GM21737 (cell line): Measurements from ENCODE around the gene IDE.
"Not testable (repeated sequence)": the region's sequence is repeated elsewhere in the genome, so short reads cannot be mapped to it uniquely, and the experiment has no call there.

Experiments used
- ATAC-seq: cut with Tn5 transposase; IDR thresholded peaks from one replicate; pipeline ENCODE4 v1.9.1; 2021; ENCODE audit warnings: mild to moderate bottlenecking, moderate library complexity; ENCODE audit not compliant: unreplicated experiment

The IDE gene

DNA sequence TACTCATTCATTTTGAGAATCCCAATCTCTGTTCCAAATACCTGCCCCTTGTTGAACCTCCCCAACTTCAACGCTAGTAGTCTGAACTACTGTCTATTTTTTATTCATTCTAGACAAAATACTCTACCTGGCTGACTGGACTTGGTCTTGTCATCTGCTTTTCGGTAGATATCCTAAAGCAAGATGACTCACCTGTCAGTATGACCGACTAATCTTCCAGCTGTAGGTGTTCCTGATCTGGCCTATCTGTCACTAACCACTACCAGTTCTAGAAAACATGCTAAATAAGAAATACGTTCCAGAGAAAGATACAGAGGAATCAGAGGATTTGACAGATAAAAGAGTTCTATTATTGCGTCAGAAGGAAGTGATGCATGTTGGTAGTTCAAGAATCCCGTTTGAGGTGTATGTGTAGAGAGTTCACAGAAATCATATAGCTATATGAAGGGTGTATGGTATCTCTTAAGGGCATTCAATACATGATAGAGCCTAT lies 81.1 kb downstream of the IDE start:
- no peak for ATAC-seq

DNA sequence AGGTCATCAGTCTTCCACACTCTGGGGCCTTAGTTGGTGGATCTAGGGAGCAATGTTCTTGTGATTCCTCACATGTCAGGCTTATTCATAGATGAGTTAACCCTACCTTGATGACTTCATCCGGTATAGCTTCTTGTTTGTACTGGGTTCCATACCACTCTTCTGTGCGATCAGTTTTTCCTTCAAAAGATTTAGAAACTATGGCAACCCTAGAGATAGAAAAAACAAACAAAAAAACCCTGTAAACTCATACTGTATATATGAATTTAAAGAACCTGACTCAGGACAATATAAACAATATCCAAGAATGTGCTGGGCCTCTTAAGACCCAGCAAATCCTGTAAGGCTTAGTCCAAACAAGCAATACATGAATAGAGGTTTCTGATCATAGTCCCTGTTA lies 83.5 kb downstream of the IDE start:
- ATAC-seq = no peak

DNA sequence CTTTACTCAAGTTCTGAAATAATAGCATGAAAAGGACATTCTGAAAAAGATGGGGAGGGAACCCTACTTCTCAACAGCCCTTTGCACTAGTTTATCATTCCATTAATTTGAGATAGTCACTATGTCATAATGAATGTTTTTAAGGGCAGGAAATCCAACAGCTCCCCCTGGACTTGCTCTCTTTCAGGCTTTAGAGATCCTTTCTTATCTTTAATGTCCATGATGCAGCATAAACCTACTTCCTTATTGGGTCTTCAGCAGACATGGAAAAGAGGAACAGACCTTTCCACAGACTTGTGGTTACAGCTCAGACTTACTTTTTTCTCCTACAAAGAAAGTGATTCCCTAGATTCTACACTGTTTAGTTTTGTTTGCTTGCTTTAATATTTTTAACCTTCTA lies 87.3 kb downstream of the IDE start:
- no peak for ATAC-seq

DNA sequence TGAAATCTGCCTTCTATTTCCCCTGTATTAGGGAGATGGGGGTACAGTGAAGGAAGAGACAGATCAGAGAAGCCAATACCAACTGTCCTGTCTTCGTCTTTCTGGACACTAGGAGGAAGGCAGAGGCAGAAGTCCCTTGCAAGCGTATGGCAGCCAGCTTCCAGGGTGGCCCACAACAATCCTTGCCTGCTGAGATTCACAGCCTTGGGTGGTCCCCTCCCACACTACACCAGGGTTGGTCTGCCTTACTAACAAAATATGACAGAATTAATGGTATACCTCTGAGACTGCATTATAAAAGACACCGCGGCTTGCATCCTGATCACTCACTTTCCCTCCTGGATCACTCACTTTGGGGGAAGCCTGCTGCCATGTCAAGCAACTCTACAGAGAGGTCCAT lies 90.4 kb downstream of the IDE start:
- no peak for ATAC-seq

DNA sequence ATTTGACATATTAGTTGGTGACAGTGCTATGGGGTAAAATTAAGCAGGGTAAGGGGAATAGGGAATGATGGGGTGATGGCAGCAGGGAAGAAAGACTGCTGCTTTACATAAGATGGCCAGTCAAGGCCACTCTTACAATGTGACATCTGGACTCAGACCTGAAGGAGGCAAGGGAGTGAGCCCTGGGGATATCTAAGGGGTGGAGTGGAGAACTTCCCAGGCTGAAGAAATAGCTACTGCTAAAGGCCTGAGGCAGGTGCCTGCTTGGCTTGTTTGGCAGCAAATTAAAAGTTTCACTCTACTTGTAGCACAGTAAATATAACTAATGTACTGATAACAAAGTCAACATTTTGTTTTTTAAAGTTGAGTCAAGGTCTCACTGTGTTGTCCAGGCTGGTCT lies 93.5 kb downstream of the IDE start:
- ATAC-seq = no peak

DNA sequence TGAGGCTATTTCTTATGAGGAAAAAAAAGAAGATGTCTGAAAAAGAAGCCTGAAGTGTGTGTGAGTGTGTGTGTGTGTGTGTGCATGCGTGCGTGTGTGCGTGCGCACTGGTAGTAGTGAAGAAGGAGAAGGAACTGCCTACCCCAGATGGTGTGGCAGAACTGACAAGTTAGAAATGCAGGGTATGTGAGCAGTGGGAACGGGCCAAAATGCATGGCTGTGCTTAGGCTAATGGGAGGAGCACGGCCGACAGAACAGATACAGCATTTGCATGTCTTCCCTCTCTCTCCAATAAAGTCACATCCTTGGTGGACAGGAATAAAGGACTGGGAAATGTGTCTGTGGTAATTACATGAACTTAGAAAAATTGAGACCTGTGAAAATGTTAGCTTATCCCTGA lies 94.3 kb downstream of the IDE start:
- no peak for ATAC-seq

DNA sequence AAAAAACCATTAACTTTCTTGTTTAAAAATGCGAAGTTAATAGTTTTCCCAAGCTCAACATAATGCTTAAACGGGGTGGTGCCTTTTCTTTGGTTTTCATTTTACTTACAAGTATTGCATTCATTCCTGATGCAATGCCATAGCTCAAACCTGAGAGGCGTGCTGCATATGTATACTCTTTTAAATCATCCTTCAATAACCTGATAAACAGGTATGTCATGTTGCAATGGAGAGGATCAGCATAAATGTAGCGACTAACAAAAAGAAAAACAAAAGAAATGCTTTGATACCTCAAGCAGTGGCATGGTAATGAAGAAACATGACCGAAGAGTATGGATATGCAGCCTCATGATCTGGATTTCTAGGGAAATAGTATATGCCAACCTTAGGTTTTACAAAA lies 95.4 kb downstream of the IDE start:
- no peak for ATAC-seq

DNA sequence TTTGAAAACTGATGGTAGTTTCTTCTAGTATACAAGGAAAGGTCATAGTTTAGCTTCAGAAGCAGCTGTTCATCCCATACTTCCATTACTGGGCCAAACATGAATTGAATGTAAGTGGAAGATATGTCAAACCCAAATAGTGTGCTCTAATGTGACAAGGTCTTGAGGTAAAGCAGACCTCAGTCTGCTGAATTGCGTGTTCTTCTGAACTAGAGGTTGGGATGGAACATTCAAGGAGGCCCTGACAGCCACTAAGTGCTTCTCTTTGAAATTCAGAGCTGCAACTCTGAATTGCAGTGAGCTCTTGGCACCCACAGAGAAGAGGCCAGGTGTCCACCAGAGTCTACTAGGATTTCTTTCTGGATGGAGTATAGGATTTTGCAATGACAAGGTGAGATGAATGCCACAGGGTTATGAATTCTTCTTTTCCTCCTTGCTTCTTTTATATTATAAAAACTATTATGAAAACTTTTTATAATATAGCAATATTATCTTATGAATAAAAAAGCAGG lies 98.5 kb downstream of the IDE start:
- ATAC-seq = no peak

DNA sequence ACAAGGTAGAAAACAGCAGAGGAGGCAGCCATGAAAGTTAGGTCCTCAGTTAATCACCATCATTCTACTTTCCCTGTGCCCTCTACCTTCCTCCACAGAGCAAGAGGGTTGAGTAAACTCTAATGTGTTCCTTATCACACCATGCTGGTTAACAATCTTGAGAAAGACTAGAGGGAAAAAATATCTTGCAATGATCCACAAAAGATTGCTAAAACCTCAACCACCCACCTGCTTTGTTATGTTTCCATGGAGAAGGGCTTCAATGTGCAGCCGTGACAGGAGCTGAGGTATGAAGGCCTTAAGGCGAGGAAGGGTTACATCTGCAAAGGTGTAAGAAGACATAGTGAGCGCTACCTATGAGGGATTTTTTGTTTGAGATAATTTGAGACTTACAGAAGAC lies 103.9 kb downstream of the IDE start:
- ATAC-seq = no peak

DNA sequence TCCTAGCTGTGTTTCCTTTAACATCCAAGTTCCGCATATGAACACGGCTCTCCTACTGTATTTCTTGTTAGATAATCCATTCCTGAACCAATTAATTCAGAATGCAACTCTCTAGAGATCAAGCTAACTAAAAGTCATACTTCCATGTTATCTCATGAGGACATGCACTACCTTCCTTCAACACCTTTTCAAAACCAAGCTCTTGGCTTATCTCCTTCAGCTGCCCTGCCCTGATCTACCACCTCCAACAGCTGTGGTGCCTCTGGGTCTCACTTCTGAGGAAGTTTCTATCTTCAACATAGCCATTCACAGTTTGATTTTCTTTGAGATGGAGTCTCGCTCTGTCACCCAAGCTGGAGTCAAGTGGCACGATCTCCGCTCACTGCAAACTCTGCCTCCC lies 109.5 kb downstream of the IDE start:
- no peak for ATAC-seq

DNA sequence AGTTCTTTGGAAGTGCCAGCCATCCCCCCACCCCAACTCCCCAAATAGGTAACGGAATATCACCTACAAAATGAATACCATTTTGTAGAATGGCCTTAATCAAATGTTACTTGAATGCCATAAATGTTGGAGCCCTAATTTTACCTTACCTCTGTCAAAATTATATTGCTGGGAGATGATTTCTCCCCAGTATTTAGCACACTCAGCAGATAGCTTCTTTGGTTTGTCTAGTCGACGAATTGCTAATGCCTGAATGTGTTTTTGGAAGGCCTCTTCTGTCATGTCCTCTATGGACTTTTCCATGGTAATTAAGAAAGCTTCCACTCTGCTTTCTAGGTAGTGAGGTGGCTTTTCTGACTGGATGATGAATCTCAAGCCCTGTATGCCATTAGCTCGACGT lies 110.3 kb downstream of the IDE start:
- no peak for ATAC-seq

DNA sequence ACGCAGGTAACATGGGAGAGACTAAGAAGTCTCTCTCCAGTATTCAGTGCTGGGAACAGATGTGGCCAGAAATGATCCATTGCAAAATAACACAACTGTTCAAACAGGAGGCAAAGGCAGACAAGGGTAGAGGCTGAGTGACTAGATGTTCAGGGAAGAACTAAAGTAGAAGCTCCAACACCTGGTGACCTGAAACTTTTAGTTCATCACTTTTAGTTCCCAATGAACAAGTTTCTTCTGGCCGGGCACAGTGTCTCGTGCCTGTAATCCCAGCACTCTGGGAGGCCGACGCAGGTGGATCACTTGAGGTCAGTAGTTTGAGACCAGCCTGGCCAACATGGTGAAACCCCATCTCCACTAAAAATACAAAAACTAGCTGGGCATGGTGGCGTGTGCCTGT lies 118.9 kb downstream of the IDE start:
- ATAC-seq = not testable (repeated sequence)

DNA sequence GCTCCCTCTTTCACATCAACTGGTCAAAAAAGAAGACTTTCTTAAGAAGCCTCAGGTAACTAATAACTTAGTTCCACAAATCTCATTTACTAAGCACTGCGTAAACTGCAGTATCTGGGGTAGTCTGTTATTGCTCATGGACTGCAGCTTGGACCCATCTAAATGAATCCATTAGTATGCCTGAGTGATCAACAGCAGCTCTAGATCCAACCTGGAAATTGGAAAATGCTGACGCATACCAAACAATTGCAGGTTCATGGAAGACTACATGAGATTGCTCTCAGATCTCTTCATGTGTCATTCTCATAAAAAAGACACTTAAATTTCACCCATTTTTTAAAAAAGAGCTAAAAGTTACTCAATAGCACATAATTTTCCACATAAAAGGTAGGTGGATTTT lies 121.6 kb downstream of the IDE start:
- ATAC-seq = no peak

DNA sequence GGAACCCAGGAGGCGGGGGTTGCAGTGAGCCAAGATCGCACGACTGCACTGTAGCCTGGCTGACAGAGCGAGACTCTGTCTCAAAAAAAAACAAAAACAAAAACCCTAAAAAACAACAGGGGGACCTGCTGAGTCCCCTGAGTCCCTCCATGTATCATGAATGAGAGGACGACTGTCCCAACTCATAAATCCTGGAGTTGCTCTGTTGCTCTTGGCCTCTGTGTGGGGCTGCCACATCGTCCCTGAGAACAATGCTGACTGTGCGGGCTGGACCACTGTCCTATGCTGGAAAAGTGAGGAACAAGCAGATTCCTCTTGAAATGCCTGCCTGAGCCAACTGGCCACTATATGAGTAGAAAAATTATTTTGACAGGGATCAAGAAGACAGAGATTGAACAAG lies 122.5 kb downstream of the IDE start:
- no peak for ATAC-seq

DNA sequence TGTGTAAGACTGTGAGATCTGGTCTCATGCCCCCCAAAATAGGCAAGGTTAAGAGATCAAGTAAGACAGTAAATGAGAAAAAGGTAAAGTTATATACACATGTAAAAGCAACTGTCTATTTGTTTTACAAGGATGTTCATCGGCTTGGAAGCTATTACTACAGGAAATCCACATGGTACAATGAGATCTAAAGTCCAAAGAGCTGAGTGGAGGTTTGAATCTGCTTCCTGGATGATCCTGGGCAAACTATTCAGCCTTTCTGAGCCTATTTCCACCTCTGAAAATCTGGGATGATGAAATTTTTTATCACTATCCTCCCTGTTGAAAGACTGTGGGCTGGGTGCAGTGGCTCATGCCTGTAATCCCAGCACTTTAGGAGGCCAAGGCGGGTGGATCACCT lies 123.0 kb downstream of the IDE start:
- no peak for ATAC-seq

DNA sequence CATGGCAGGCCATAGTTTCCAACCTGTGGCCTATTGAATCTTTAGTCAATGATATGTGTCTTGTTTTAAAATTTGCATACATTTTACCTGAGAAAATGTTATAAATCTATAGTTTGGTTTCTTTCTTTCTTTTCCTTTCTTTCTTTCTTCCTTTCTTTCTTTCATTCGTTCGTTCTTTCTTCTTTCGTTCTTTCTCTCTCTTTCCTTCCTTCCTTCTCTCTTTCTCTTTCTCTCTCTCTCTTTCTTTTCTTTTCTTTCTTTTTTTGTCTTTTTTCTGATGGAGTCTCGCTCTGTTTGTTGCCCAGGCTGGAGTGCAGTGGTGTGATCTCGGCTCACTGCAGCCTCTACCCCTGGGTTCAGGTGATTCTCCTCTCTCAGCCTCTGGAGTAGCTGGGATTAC lies 133.3 kb downstream of the IDE start:
- no peak for ATAC-seq

DNA sequence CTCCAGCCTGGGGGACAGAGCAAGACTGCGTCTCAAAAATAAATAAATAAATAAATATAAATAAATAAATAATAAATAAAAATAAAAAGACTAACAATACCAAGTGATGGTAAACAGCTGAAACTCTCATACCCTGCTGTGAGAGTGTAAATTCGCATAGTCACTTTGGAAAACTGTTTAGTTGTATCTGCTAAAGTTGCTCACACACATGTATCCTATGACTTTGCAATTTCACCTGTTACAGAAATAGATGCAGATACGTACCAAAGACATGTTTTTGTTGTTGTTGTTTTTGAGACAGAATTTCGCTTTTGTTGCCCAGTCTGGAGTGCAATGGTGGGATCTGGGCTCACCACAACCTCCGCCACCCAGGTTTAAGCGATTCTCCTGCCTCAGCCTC lies 135.7 kb downstream of the IDE start:
- ATAC-seq = no peak

DNA sequence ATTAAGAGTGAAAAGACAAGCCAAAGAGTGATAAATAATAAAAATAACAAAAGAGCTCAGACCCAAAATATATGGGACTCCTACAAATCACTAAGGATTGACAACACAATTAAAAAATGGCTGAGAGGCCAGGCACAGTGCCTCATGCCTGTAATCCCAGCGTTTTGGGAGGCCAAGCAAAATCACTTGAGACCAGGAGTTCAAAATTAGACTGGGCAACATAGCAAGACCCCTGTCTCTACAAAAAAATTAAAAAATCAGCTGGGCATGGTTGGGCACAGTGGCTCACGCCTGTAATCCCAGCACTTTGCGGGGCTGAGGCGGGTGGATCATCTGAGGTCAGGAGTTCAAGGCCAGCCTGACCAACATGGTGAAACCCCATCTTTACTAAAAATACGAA lies 137.3 kb downstream of the IDE start:
- no peak for ATAC-seq

DNA sequence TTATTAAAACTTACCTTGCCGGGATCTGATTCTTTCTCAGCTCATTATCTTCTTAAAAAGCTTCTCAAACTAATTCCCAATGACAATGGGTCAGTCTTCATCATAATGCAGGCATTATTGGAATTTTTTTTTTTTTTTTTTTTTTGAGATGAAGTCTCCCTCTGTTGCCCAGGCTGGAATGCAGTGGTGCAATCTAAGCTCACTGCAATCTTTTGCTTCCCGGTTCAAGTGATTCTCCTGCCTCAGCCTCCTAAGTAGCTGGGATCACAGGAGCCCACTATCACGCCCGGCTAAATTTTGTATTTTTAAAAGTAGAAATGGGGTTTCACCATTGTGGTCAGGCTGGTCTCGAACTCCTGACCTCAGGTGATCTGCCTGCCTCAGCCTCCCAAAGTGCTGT lies 137.8 kb downstream of the IDE start:
- ATAC-seq = not testable (repeated sequence)

DNA sequence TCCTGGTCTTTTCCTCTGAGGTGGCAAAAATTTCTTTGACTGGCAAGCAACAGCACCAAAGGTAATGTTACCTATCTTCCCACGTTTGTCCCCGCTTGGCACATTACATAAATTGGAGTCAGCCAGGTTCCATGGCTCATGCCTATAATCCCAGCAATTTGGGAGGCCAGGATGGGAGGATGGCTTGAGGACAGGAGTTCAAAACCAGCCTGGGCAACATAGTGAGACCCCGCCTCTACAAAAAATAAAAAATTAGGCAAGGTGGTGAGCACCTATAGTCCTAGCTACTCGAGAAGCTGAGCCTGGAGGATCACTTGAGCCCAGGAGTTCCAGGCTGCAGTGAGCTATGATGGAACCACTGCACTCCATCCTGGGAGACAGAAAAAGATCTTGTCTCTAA lies 139.5 kb downstream of the IDE start:
- ATAC-seq = no peak

DNA sequence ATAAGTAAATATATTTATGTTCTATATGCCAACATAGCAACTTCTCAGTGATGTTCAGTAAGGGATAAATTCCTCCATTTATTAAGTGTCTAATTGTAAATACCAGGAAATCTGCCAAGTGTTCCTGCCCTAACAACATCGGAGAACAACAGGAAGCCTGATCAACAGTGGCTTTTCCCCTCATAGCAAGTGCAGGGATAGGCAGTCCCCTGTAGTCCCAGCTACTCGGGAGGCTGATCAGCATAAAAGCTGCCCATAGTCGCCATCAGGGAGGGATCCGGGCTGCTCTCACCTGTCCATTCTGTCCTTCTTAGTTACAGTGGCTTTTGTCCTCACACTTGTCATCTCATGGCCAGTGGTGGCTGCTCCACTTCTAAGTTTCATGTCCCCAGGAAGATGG lies 141.3 kb downstream of the IDE start:
- ATAC-seq = no peak

DNA sequence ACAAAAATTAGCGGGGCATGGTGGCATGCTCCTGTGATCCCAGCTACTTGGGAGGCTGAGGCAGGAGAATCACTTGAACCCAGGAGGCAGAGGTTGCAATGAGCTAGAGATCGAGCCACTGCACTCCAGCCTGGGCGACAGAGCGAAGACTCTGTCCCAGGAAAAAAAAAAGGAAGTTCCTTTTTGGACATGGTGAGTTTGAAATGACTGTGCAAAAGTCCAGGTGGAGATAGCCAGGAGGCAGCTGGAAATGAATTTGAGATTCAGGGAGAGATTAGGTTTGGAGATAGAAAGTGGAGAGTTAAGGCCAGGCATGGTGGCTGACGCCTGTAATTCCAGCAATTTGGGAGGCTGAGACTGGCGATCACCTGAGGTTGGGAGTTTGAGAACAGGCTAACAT lies 143.8 kb downstream of the IDE start:
- no peak for ATAC-seq

DNA sequence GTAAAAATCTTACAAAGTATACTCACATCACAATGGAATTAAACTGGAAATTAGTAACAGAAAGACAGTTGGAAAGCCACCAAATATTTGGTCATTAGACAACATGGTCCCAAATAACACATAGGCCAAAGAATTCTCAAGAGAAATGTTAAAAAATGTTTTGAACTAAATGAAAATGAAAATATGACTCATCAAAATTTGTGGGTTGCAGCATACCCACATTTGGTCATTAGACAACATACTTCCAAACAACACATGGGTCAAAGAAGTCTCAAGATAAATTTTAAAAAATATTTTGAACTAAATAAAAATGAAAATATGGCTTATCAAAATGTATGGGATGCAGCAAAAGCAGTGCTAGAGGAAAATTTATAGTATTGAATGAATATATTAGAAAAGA lies 152.3 kb downstream of the IDE start:
- no peak for ATAC-seq
